Activated CD4-positive, alpha-beta T cell treated with anti-CD3 and anti-CD28 coated beads, Interleukin-2, Interleukin-4, amounts not matched to agents 100 ng/mL and 50 ng/mL, durations not matched to agents 16 hours and 8 hours (primary cell): ENCODE results near the gene POLR1E.

Experiments
- DNase-seq: peaks from one replicate; pipeline ENCODE4 v3.0.0-alpha.2; 2020; ENCODE audit warnings: low spot score

Gene POLR1E

DNA sequence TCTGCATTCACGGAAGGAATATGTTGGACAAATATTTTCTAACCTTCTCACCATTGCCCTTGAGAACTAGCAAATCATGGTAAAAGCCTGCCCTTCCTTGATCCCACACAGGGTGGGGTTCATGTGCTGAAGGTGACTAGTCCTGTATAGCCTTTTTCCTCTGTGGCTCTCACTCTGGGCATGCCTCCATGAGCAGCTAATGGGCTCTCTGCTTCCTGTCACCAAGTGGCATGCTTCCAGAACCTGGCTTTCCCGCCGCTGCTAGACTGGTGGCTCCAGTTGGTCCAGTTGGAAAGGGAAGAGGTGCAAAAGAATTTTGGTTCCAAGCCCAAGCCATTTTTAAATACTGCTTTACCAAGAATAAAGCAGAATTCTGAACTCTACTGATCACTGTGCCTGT, 54.9 kb downstream of the POLR1E start:
- no peak for DNase-seq

DNA sequence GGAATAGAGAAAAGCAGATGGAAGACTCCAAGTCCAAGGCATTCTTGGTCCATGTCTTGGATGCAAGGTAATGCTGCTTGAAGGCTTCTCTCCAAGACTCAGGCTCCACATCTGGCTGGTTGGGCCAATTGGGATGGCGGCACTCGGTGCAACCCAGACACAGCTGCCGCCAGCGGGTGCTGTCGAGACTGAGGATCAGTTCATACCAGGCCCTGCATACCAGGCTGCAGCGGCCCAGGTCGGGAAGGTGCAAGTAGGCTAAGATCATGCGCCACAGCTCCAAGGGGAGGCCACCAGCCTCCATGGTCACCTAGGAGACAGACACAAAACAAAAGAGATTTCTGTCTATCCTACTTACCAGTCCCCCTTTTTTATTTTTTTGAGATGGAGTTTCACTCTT, 55.7 kb downstream of the POLR1E start:
- DNase-seq, result no peak

DNA sequence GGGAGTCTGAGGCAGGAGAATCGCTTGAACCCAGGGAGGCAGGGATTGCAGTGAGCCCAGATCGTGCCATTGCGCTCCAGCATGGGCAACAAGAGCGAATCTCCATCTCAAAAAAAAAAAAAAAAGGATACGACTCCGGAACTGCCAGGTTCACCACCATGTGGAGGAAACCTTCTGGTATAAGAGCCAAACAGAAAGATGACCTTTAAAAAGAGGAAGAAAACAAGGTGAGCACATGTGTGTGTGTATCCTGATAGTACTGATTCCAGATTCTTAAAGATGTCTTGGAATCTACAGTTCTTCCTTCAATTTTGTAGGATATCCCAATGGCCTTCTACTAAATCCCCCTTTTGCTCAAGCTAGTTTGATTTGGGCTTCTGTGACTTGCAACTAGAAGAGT, 56.7 kb downstream of the POLR1E start:
- no peak for DNase-seq

DNA sequence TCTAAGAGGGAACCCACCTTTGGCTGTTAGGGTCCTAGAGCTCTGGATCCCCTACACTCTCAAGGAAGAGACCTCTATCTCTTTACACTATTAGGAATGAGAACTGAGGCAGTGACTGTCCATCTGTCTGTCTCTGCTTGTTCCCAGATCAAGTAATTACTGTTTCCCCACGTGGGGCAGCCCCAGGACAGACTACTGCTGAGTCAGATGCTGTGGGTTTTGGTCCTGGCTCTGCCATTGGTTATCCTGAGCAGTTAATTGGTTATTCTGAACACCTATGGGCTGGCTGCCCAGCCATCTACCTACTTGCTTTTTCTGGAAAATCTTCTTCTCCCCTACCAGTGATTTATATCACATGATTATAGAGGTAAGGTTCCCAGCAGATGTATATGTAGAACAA, 57.1 kb downstream of the POLR1E start:
- no peak for DNase-seq

DNA sequence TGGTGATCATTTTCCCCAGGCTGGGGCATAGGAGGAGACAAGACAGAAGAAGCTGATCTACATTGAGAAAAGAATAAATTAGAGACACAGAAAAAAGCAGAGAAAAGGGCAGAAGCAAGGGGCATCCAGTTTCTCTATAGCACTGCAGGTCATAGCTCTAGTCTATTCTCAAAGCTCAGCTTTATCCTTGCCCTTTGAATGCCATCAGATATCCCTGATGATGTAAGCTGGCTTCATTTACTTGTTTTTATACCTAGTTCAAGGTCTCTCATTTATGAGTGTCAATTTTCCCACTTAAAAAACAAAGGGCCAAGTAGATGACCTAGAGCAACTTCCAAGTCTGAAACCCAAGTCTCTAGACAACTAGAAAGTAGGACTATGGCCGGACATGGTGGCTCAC, 57.7 kb downstream of the POLR1E start:
- DNase-seq, result no peak

DNA sequence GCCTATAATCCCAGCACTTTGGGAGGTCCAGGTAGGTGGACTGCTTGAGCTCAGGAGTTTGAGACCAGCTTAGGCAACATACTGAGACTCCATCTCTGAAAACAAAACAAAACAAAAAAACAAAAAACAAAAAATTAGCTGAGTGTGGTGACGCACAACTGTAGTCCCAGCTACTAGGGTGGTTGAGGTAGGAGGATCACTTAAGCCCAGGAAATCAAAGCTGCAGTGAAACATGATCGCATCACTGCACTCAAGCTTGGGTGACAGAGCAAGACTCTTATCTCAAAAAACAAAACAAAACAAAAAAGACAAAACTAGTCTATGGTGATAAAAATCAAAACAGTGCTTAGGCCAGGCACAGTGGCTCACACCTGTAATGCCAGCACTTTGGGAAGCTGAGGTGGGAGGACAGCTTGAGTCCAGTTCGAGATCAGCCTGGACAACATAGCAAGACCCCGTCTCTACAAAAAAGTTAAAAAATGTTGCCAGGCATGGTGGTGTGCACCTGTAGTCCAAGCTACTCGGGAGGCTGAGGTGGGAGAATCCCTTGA, 61.7 kb downstream of the POLR1E start:
- no peak for DNase-seq

DNA sequence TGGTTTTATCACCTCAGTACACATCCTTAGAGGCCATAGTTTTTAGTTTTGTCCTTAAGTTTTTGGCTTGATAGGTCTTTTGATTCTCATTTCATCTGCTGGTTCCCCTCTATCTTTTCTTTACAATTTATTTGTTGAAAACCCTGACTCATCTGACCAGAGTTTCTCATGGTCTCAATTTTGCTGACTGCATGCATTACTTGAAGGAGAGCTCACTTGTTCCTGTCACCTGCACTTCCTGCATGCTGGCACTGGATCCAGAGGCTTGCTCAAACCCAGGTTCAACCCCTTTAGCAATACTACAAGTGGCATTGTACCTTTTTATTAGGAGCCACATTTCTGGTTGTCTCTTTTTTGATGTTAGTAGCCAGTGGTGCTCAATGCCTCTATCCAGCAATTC, 63.8 kb downstream of the POLR1E start:
- no peak for DNase-seq

DNA sequence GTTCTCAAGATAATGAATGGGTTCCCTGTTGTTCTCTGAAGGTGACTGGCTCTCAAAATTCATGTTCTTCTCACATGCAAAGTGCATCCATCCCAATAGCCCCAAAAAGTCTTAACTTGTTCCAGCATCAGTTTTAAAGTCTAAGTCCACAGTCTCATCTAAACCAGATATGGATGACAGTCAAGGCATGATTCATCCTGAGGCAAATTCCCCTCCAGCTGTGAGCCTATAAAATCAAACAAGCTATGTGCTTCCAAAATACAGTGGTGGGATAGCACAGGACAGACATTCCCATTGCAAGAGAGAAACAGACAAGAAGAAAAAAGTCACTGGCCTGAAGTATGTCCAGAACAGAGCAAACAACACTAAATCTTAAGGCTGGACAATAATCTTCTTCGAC, 65.0 kb downstream of the POLR1E start:
- DNase-seq, result no peak

DNA sequence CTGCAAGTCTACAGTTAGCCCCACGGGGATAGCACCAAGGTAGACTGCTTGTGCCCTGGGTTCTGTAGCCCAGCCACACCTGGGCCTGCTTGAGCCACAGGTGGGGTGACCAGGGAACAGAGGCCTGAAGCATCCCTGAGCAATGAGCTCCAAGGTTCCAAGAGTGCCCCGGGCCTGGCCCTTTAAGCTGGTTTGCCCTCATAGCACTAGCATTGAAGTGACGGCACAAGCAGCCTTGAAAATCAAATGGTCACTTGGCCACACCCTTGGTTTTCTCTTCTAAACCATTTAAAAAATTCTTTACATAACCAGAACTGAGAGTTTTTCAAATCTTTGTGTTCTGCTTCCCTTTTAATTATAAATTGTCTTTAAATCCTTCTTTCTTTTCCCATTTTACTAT, 65.7 kb downstream of the POLR1E start:
- no peak for DNase-seq

DNA sequence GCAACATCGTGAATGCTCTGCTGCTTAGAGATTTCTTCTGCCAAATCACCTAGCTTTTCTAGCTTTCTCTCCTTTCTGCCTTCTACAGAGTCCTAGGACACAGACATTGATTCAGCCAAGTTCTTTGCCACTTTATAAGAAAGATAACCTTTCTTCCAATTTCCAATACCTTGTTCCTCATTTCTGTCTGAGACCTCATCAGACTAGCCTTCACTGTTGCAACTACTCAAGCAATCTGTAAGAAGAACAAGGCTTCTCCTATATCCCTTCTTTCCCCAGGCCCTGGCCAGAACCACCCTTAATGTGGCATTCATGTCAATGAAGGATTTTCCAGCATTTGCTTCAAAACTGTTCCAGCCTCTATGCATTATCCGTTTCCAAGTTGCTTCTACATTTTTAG, 66.1 kb downstream of the POLR1E start:
- no peak for DNase-seq
